Measurements from ENCODE around the gene PLB1.
"Not testable (repeated sequence)": the region's sequence is repeated elsewhere in the genome, so short reads cannot be mapped to it uniquely, and the experiment has no call there.

The PLB1 gene

DNA sequence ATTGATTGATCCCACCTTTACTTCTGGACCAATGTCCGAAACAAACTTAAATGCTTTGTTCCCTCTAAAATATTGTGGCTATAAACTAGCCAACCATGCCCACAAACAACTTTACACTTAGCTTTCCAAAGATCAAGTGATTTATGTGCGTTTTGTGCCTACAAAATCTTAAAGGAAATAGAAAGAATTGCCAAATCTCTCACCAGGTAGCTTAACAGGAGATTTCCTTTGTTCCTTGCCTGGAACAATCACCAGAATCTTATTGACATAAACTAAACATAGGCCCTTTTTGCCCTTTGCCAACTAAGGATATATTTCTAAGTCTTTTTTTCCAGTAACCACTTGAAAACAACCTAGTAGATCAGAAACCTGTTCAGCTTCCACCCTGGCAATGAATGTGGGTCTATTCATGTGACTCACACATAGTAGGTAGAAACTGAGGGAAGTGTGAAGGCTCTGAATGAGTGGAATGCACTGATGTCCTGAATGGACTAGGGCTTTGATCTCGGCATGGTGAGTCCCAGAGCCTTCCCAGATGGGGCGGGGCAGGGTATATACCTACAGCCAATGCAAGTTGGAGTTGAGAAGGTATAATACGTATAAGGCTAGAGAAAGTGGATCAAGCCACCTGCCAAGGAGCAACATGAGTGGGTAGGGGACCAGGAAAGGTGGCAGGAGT is 161.2 kb downstream of the PLB1 start:
- no peak overlapping the region for H3K4me3 Mint-ChIP-seq
- no peaks in the 10 kb centered on the region for H3K36me3 Mint-ChIP-seq (ENCODE audit: low read depth)
- no peaks in the 10 kb centered on the region for H3K9me3 Mint-ChIP-seq
- no peaks in the 10 kb centered on the region for H3K27me3 Mint-ChIP-seq
- peaks cover 20% of the 10 kb centered on the region for H3K4me1 Mint-ChIP-seq (ENCODE audit: low read depth)
- H3K27ac Mint-ChIP-seq = peak overlapping the region; percentile 50

DNA sequence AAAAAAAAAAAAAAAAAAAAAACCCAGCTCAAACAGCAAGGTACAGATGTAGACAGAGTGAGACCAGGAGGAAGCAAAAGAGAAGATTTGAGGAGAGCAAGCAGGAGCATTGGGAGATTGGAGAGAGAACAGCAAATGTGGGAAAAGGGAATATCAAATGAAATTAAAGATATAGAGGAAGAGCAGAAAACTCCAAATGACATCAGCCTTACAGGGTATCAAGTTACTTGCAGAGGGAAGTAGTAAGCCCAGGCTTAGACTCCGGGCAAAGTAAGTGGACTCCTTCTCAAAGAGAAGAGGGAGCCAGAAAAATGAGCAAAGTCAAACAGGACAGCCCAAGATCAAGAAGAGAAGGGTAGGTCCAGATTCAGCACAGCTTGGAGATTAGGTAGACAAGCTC is 162.5 kb downstream of the PLB1 start:
- Mint-ChIP-seq H3K4me1 (ENCODE audit: low read depth) (peaks cover 18% of the 10 kb centered on the region), H3K4me3 (no peak overlapping the region), H3K36me3 (ENCODE audit: low read depth) (no peaks in the 10 kb centered on the region), H3K27me3 (no peaks in the 10 kb centered on the region), H3K27ac (peak overlapping the region; percentile 47), H3K9me3 (no peaks in the 10 kb centered on the region)

DNA sequence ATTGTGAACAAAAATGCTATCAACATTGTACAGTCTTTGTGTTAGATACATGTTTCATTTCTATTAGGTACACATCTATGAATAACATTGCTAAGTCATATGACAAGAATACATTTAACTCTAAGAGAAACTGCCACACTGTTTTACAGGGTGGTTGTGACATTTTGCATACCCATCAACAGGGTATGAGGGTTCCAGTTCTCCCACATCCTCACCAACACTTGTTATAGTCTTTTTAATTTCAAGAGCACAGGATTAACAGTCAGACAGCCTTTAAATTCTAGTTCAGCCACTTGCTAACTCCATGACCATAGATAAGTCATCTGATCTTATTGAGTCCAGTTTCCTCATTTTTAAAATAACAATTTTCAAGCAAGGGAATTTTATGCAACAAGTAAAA is 163.3 kb downstream of the PLB1 start:
- Mint-ChIP-seq H3K4me3 (no peak overlapping the region), H3K4me1 (ENCODE audit: low read depth) (peaks cover 18% of the 10 kb centered on the region), H3K27me3 (no peaks in the 10 kb centered on the region), H3K27ac (no peak overlapping the region), H3K9me3 (no peaks in the 10 kb centered on the region), H3K36me3 (ENCODE audit: low read depth) (no peaks in the 10 kb centered on the region)

DNA sequence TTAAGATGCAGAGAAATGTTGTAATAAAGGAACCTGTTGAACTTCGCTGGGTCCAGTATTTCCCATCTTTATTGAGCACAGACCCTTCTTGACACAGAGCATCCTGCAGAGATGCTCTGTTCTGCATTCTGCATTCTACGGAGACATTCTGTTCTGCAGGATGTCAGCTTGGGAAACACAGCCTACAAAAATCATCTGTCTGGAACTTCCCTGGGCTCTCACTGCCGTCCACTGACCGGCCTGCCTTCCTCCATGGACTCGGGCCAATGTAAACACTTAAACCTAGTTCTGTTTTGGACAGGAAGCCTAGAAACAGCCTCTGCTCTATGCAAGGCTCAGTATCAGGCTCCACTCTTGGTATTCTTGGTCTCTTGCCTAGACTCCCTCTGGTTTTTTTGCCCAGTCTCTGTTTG is 165.7 kb downstream of the PLB1 start:
- Mint-ChIP-seq H3K27ac (no peak overlapping the region), H3K4me3 (no peak overlapping the region), H3K36me3 (ENCODE audit: low read depth) (no peaks in the 10 kb centered on the region)

DNA sequence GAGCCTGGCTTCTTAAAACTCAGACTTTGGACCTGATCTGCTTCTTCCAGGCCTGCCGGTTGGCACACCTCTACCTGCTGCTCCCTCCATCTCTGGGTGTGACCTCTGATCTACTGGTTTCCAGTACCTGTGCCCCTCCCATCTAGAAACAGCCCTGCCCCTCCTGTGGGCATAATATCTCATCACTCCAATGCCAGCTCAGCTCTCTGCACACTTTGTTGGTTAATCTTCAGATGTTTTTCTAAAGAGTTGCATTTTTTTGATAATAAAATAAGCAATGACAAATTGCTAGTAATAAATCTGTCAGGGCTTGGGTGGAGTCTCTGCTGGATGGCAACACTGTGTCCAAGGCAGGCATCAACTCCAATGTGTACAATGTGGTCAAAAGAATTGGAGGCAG is 166.2 kb downstream of the PLB1 start:
- Mint-ChIP-seq H3K9me3 (no peaks in the 10 kb centered on the region), H3K36me3 (ENCODE audit: low read depth) (no peaks in the 10 kb centered on the region), H3K27ac (no peak overlapping the region), H3K4me3 (no peak overlapping the region), H3K4me1 (ENCODE audit: low read depth) (peaks cover 5% of the 10 kb centered on the region), H3K27me3 (no peaks in the 10 kb centered on the region)

More for the DNA sequence above, 165.7 kb downstream of the PLB1 start:
- H3K27me3 Mint-ChIP-seq = no peaks in the 10 kb centered on the region
- peaks cover 10% of the 10 kb centered on the region for H3K4me1 Mint-ChIP-seq (ENCODE audit: low read depth)
- H3K9me3 Mint-ChIP-seq = no peaks in the 10 kb centered on the region

DNA sequence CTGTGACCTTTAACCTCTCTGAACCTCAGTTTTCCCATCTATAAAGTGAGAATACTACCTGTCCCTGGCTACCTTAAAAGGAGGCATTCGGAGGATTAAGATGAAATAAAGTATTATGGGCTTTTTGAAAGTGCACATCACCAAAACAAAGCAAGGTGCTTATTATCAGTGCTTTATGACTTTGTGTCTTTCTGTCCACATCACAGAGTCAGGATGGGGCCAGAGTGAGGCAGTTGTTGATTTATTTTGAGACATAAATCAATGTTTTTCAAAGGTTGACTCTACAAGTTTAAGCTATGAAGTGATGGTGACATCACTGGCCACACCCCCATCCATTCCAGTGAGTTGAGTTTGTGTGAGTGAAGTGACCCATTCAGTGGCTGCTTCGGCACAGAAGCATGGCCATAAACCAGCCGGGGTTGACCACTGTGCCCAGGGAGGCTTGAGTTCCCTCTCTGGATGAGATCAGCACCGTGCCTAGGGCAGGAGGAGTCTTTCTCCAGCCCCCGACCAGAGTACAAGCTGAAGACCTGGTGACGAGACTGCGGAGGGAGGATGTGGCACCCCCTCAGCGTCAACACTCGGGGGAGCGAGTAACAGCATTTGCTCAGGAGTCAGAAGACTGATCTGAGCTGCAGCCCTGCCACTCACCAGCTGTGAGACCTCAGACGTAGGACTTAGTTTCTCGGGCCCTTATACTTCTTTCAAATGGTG is 166.8 kb downstream of the PLB1 start:
- no peaks in the 10 kb centered on the region for H3K4me1 Mint-ChIP-seq (ENCODE audit: low read depth)
- H3K36me3 Mint-ChIP-seq (ENCODE audit: low read depth) = no peaks in the 10 kb centered on the region
- no peak overlapping the region for H3K27ac Mint-ChIP-seq
- H3K4me3 Mint-ChIP-seq = no peak overlapping the region
- H3K27me3 Mint-ChIP-seq = no peaks in the 10 kb centered on the region
- no peaks in the 10 kb centered on the region for H3K9me3 Mint-ChIP-seq

DNA sequence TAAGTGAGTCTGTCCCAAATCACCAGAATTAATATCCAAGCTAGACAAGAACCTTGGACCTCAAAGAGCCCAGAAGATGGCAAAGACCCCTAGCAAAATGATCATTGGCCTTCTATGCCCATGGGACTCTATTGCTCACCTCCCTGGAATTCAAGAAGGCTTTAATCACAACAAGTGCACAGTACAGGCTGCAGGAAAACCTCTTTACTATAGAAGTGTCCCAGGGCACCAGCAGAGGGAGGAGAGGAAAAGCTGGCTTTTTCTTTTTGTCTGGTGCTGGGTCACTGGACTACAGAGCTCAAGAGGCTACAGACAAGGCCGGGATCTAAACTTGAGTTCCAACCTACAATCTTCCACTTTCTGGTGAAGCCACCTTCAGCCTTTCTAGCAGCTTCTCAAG is 167.5 kb downstream of the PLB1 start:
- Mint-ChIP-seq H3K9me3 (no peaks in the 10 kb centered on the region), H3K27ac (no peak overlapping the region)

DNA sequence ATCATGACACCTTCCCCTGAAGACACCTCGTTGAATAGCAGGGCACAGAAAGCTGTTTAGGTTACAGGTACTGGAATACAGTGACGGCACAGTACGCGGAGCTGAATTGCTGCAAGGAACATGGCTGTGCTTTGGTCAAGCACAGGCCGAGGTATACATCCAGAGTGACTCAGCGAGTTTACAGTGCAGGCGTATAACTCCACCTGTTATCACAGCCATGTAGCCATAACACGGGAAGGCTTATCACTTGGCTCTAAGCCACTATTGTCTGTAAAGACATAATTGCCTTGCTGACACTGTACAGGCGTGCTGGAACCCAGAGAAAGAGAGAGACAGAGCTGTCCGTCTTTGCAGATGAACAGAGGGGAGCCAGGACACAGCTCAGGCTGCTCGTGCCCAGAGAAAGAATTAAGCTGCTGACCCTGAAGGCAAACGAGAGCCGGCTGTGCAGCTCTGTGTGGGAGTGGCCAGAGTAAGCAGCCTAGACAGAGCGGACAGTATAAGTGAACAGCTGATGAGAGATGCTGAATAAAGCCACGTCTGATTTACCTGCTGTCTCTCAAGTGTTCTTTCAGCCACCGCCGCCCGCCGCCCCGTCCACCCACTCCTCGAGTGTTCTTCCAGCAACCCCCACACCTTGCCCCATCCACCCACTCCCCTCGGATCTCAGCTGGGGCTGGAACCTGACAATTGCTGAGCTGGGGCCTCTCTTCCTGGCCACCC is 168.4 kb downstream of the PLB1 start:
- H3K36me3 Mint-ChIP-seq (ENCODE audit: low read depth) = no peaks in the 10 kb centered on the region
- H3K27me3 Mint-ChIP-seq = no peaks in the 10 kb centered on the region
- H3K27ac Mint-ChIP-seq = no peak overlapping the region
- no peaks in the 10 kb centered on the region for H3K9me3 Mint-ChIP-seq
- no peak overlapping the region for H3K4me3 Mint-ChIP-seq
- no peaks in the 10 kb centered on the region for H3K4me1 Mint-ChIP-seq (ENCODE audit: low read depth)

More for the DNA sequence above, 167.5 kb downstream of the PLB1 start:
- H3K36me3 Mint-ChIP-seq (ENCODE audit: low read depth) = no peaks in the 10 kb centered on the region
- H3K27me3 Mint-ChIP-seq = no peaks in the 10 kb centered on the region
- H3K4me1 Mint-ChIP-seq (ENCODE audit: low read depth) = no peaks in the 10 kb centered on the region
- no peak overlapping the region for H3K4me3 Mint-ChIP-seq

DNA sequence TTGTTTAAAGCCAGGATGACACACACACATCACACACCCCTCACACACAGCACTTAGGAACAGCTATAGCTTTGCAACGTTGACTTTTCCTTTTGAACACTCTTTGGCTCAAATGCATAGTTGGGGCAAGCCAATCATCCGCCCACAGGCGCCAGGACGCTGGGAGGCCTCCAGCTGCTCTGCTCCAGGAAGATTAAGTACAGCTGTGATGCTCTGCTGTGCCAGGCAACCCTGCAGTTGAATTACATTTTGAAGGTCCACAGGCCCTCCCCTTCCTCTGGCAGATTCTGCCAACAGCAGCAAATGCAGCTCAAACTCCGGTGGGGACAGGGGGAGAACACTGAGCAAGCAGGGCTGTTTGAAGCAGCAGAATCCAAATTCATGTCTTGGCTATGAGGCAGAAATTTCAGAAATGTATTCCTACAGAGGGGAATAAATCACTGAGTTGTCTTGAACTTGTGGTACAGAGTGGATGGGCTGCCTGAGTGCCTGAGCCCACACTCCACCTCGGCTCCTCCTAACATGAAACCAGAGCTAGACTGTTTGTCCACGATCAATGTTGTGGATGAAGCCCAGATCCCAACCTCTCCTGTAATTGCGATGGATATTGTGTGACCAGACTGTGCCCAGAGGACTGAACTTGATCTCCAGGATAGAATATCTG is 169.3 kb downstream of the PLB1 start:
- Mint-ChIP-seq H3K27me3 (no peaks in the 10 kb centered on the region), H3K4me1 (ENCODE audit: low read depth) (no peaks in the 10 kb centered on the region), H3K27ac (no peak overlapping the region), H3K9me3 (no peaks in the 10 kb centered on the region), H3K36me3 (ENCODE audit: low read depth) (no peaks in the 10 kb centered on the region), H3K4me3 (no peak overlapping the region)

DNA sequence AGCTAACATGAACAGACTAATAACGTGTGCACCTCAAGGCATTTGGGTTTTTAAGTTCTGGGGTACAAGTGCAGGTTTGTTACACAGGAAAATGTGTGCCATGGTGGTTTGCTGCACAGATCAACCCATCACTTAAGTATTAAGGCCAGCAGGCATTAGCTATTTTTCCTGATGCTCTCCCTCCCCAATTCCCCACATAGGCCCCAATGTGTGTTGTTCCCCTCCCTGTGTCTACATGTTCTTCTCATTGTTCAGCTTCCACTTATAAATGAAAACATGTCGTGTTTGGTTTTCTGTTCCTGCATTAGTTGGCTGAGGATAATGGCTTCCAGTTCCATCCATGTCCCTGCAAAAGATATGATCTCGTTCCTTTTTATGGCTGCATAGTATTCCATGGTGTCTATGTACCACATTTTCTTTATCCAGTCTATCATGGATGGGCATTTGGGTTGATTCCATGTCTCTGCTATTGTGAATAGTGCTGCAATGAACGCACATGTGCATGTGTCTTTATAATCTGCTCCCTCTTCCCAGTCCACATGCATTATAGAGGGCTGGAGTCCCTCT is 170.0 kb downstream of the PLB1 start:
- not testable (repeated sequence) for H3K27ac Mint-ChIP-seq; H3K36me3 Mint-ChIP-seq (ENCODE audit: low read depth); H3K27me3 Mint-ChIP-seq; H3K4me1 Mint-ChIP-seq (ENCODE audit: low read depth); H3K9me3 Mint-ChIP-seq; H3K4me3 Mint-ChIP-seq

DNA sequence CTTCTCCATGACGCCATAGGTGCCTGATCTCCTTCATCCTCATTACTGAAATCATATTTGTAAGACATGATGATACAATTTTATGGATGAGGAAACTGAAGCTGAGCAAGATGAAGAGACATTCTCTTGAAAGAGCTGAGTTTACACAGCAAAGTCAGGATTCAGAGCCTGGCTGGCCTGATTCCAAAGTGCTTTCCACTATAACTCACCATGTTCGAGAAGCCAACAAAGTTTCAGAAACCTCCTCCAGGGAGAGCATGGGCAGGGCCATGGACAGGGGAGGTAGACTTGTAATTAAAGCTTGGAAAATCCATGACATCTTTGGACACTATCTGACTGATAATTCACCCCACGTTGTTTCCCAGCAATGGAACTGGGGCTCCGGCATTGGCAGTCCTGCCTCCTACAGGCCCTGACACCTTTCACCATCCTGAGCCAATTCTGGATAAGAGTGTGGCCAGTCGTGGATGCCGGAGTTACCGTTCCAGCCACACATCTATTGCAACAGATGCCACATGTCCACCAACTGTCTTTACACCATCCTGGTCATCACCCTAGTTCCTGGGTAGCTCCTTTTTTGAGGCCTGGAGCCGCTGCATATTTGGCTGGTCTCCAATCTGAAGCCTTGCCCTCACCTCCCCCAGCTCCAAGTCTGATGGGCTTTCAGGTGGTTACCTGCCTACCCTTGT is 170.8 kb downstream of the PLB1 start:
- peaks cover 3% of the 10 kb centered on the region for H3K9me3 Mint-ChIP-seq
- no peak overlapping the region for H3K4me3 Mint-ChIP-seq
- H3K4me1 Mint-ChIP-seq (ENCODE audit: low read depth) = peaks cover 4% of the 10 kb centered on the region
- no peak overlapping the region for H3K27ac Mint-ChIP-seq
- H3K27me3 Mint-ChIP-seq = no peaks in the 10 kb centered on the region
- H3K36me3 Mint-ChIP-seq (ENCODE audit: low read depth) = no peaks in the 10 kb centered on the region

DNA sequence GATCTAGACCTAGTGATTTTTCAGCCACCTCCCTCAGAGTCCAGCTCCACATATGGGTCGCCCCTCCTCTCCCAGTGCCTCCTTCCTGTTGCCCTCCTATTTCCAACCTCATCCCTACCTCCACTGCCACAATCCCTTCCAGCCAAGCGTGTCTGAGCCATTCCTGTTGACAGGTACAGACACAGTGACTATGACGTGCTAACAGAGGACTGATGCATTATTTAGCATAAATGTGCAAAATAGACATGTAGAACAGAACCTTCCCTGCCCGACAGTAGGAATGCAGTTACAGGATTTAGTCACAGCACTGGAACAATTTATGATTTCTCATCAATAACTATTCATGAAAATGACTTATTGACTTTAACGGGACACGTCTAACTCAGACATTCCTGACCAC is 171.4 kb downstream of the PLB1 start:
- no peaks in the 10 kb centered on the region for H3K36me3 Mint-ChIP-seq (ENCODE audit: low read depth)

DNA sequence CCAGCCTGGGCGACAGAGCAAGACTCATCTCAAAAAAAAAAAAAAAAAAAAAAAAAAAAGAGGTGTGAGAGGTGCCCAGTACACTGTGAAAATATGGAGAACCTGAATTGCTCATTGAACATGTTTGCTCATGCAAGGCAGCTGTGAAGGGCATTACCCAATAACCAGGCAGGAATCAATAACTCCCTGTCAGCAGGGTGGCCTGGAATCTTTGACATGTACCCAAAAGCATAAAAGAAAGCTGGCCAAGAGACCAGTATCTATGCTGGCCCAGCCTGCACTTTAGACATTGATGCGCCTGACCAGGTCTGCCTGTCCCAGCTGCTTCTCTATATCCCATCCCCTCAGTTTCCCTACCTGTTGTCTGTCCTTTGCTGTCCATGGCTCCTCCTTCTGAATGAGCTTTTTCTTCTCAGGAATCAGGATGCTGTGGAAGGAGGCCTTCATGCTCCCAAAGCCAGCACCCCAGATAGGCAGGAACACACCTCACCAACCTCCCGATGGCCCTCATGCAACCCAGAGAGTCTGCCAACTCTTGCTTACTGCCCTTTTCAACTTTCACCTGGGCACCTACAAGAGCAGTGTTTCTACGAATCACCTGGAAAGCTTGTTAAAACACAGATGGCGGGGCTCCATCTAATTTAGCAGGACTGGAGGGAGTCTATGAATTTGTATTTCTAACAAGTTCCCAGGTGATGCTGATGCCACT is 172.4 kb downstream of the PLB1 start:
- no peaks in the 10 kb centered on the region for H3K27me3 Mint-ChIP-seq
- H3K36me3 Mint-ChIP-seq (ENCODE audit: low read depth) = no peaks in the 10 kb centered on the region
- H3K4me1 Mint-ChIP-seq (ENCODE audit: low read depth) = peaks cover 4% of the 10 kb centered on the region
- no peak overlapping the region for H3K27ac Mint-ChIP-seq
- no peak overlapping the region for H3K4me3 Mint-ChIP-seq
- peaks cover 15% of the 10 kb centered on the region for H3K9me3 Mint-ChIP-seq

More for the DNA sequence above, 171.4 kb downstream of the PLB1 start:
- H3K4me1 Mint-ChIP-seq (ENCODE audit: low read depth) = peaks cover 4% of the 10 kb centered on the region
- H3K27me3 Mint-ChIP-seq = no peaks in the 10 kb centered on the region
- H3K9me3 Mint-ChIP-seq = peaks cover 7% of the 10 kb centered on the region
- H3K27ac Mint-ChIP-seq = no peak overlapping the region
- no peak overlapping the region for H3K4me3 Mint-ChIP-seq

DNA sequence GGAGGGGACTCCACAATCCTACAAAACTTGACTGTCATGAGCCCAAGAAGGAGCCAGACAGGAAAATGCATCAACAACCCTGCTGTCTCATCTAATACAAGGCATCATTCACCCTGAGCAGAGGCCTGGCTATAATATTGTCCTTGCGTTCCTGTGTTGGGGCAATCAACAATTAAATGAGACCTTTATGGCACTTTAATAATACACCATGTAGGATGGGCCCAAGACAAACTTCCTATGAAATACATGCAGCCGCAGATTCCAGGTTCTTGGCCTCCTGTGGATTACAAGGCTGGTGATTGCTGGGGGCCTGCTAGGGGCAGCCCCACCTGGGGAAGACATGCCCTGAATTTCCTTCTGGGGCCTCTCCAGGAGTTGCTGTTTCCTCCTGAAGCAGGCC is 173.0 kb downstream of the PLB1 start:
- H3K9me3 Mint-ChIP-seq = peaks cover 18% of the 10 kb centered on the region
- peaks cover 4% of the 10 kb centered on the region for H3K4me1 Mint-ChIP-seq (ENCODE audit: low read depth)
- no peak overlapping the region for H3K27ac Mint-ChIP-seq
- H3K36me3 Mint-ChIP-seq (ENCODE audit: low read depth) = no peaks in the 10 kb centered on the region
- no peak overlapping the region for H3K4me3 Mint-ChIP-seq
- no peaks in the 10 kb centered on the region for H3K27me3 Mint-ChIP-seq
